Mesothelial cell of epicardium (in vitro differentiated cells): ENCODE measurements around the gene WDR17. TPM values are rescaled to one million over a fixed set of nuclear protein-coding genes. Genes with fewer than 3 reads are reported as not detected.
"Not testable (repeated sequence)": the region's sequence is repeated elsewhere in the genome, so short reads cannot be mapped to it uniquely, and the experiment has no call there.

Source experiments
- DNase-seq, 2 experiments: peaks; one replicate each; pipeline ENCODE4 v3.0.0; 2021; ENCODE audit warnings: low spot score in 2 of 2; ENCODE audit not compliant: unreplicated experiment in 2 of 2
- H3K27ac Mint-ChIP-seq: 2 replicates; pipeline ENCODE4 v1.8.0; 2021; ENCODE audit warnings: mixed read lengths
- H3K27me3 Mint-ChIP-seq: 2 replicates; pipeline ENCODE4 v1.8.0; 2021; ENCODE audit warnings: low read depth, mixed read lengths
- H3K36me3 Mint-ChIP-seq: 2 replicates; pipeline ENCODE4 v1.8.0; 2021; ENCODE audit warnings: mixed read lengths
- H3K4me1 Mint-ChIP-seq: 2 replicates; pipeline ENCODE4 v1.8.0; 2021; ENCODE audit warnings: mixed read lengths
- H3K4me3 Mint-ChIP-seq: 2 replicates; pipeline ENCODE4 v1.8.0; 2021; ENCODE audit warnings: mild to moderate bottlenecking, moderate library complexity, mixed read lengths
- H3K9me3 Mint-ChIP-seq: 2 replicates; pipeline ENCODE4 v1.8.0; 2021; ENCODE audit warnings: mixed read lengths
- CTCF ChIP-seq: fragments of 200-600 bp; sonication (generic); IDR thresholded peaks from one replicate; pipeline ENCODE4 v1.5.0; 2021; ENCODE audit warnings: antibody characterized with exemption; ENCODE audit not compliant: unreplicated experiment
- total RNA-seq: library from RNA; stranded (reverse); gene quantifications from 3 replicates; pipeline ENCODE4 v1.2.1, GENCODE V29; 2021

The WDR17 gene
- total RNA-seq, 1 donor from 2014 or later, result 2.4 TPM

GRCh38 chr4:176210579-176211296 is 145.1 kb downstream of the WDR17 start:
- H3K27ac Mint-ChIP-seq, result no peak overlapping the region
- H3K4me3 Mint-ChIP-seq, result no peak overlapping the region
- DNase-seq, result no peak
- H3K36me3 Mint-ChIP-seq, result no peaks in the 10 kb centered on the region
- no peak for TF ChIP-seq CTCF
- H3K4me1 Mint-ChIP-seq, result peaks cover 3% of the 10 kb centered on the region
- H3K9me3 Mint-ChIP-seq, result peaks cover 12% of the 10 kb centered on the region
- no peaks in the 10 kb centered on the region for H3K27me3 Mint-ChIP-seq

- H3K4me1 Mint-ChIP-seq, H3K4me3 Mint-ChIP-seq, H3K36me3 Mint-ChIP-seq, H3K27ac Mint-ChIP-seq, DNase-seq, H3K27me3 Mint-ChIP-seq, H3K9me3 Mint-ChIP-seq: not testable (repeated sequence)
Observed at GRCh38 chr4:176212351-176212750, 146.7 kb downstream of the WDR17 start.

- no peaks in the 10 kb centered on the region for H3K36me3 Mint-ChIP-seq
- peaks cover 3% of the 10 kb centered on the region for H3K9me3 Mint-ChIP-seq
- no peak overlapping the region for H3K27ac Mint-ChIP-seq
- no peaks in the 10 kb centered on the region for H3K27me3 Mint-ChIP-seq
- TF ChIP-seq CTCF, result no peak
- DNase-seq, result no peak
- H3K4me1 Mint-ChIP-seq, result no peaks in the 10 kb centered on the region
- H3K4me3 Mint-ChIP-seq, result no peak overlapping the region
Observed at GRCh38 chr4:176217510-176217909, 151.9 kb downstream of the WDR17 start.

GRCh38 chr4:176222149-176222548 is 156.5 kb downstream of the WDR17 start:
- TF ChIP-seq CTCF, result no peak
- H3K9me3 Mint-ChIP-seq, result no peaks in the 10 kb centered on the region
- no peaks in the 10 kb centered on the region for H3K27me3 Mint-ChIP-seq
- no peak for DNase-seq
- no peak overlapping the region for H3K4me3 Mint-ChIP-seq
- H3K27ac Mint-ChIP-seq, result no peak overlapping the region
- no peaks in the 10 kb centered on the region for H3K4me1 Mint-ChIP-seq
- H3K36me3 Mint-ChIP-seq, result no peaks in the 10 kb centered on the region

GRCh38 chr4:176223561-176223960 is 157.9 kb downstream of the WDR17 start:
- Mint-ChIP-seq H3K9me3 (no peaks in the 10 kb centered on the region), H3K27ac (no peak overlapping the region), H3K27me3 (no peaks in the 10 kb centered on the region), H3K36me3 (no peaks in the 10 kb centered on the region), H3K4me3 (no peak overlapping the region), H3K4me1 (no peaks in the 10 kb centered on the region)
- TF ChIP-seq CTCF, result no peak
- no peak for DNase-seq

- no peaks in the 10 kb centered on the region for H3K4me1 Mint-ChIP-seq
- H3K36me3 Mint-ChIP-seq, result no peaks in the 10 kb centered on the region
- H3K27me3 Mint-ChIP-seq, result no peaks in the 10 kb centered on the region
- H3K9me3 Mint-ChIP-seq, result no peaks in the 10 kb centered on the region
- no peak overlapping the region for H3K27ac Mint-ChIP-seq
- no peak for TF ChIP-seq CTCF
- no peak overlapping the region for H3K4me3 Mint-ChIP-seq
- no peak for DNase-seq
Observed at GRCh38 chr4:176226736-176227135, 161.1 kb downstream of the WDR17 start.
